ENCODE measurements around the gene LRRC4C. TPM values are rescaled to one million over a fixed set of nuclear protein-coding genes. Genes with fewer than 3 reads are reported as not detected.

Gene LRRC4C
- total RNA-seq, 2 donors from 2014 or later = 2.7 to 2.8 TPM

GRCh38 chr11:41051919-41052635 is 407.4 kb downstream of the LRRC4C start:
- Histone ChIP-seq H3K4me1 (no peaks in the 10 kb centered on the region), H3K27me3 (no peaks in the 10 kb centered on the region), H3K27ac (no peak overlapping the region), H3K9me3 (no peaks in the 10 kb centered on the region), H3K36me3 (no peaks in the 10 kb centered on the region), H3K4me3 (no peak overlapping the region)
- no peak for TF ChIP-seq CTCF (IDR thresholded peaks at IDR 0.05)
- DNase-seq (ENCODE audit: low spot score) = no peak

- Histone ChIP-seq H3K4me1 (no peaks in the 10 kb centered on the region), H3K9me3 (no peaks in the 10 kb centered on the region), H3K4me3 (no peak overlapping the region), H3K27me3 (no peaks in the 10 kb centered on the region), H3K27ac (no peak overlapping the region), H3K36me3 (no peaks in the 10 kb centered on the region)
- no peak for DNase-seq (ENCODE audit: low spot score)
- TF ChIP-seq CTCF (IDR thresholded peaks at IDR 0.05) = no peak
Observed at GRCh38 chr11:41050791-41051190, 408.7 kb downstream of the LRRC4C start.

GRCh38 chr11:41047229-41047628 is 412.2 kb downstream of the LRRC4C start:
- Histone ChIP-seq H3K27me3 (no peaks in the 10 kb centered on the region), H3K4me3 (no peak overlapping the region), H3K9me3 (no peaks in the 10 kb centered on the region), H3K36me3 (no peaks in the 10 kb centered on the region), H3K4me1 (no peaks in the 10 kb centered on the region), H3K27ac (no peak overlapping the region)
- TF ChIP-seq CTCF (IDR thresholded peaks at IDR 0.05) = no peak
- no peak for DNase-seq (ENCODE audit: low spot score)

GRCh38 chr11:41045266-41045665 is 414.2 kb downstream of the LRRC4C start:
- DNase-seq (ENCODE audit: low spot score) = no peak
- Histone ChIP-seq H3K4me1 (no peaks in the 10 kb centered on the region), H3K4me3 (no peak overlapping the region), H3K27me3 (no peaks in the 10 kb centered on the region), H3K36me3 (no peaks in the 10 kb centered on the region), H3K27ac (no peak overlapping the region), H3K9me3 (no peaks in the 10 kb centered on the region)
- no peak for TF ChIP-seq CTCF (IDR thresholded peaks at IDR 0.05)

GRCh38 chr11:41044747-41045146 is 414.7 kb downstream of the LRRC4C start:
- no peak for TF ChIP-seq CTCF (IDR thresholded peaks at IDR 0.05)

GRCh38 chr11:41042688-41043087 is 416.8 kb downstream of the LRRC4C start:
- no peak for TF ChIP-seq CTCF (IDR thresholded peaks at IDR 0.05)
- H3K27ac ChIP-seq = no peak overlapping the region
- no peaks in the 10 kb centered on the region for H3K9me3 ChIP-seq
- H3K4me3 ChIP-seq = no peak overlapping the region
- no peaks in the 10 kb centered on the region for H3K4me1 ChIP-seq
- no peaks in the 10 kb centered on the region for H3K27me3 ChIP-seq
- no peak for DNase-seq (ENCODE audit: low spot score)
- no peaks in the 10 kb centered on the region for H3K36me3 ChIP-seq

More at GRCh38 chr11:41044747-41045146, 414.7 kb downstream of the LRRC4C start:
- DNase-seq (ENCODE audit: low spot score) = no peak
- no peak overlapping the region for H3K4me3 ChIP-seq
- H3K4me1 ChIP-seq = no peaks in the 10 kb centered on the region
- no peaks in the 10 kb centered on the region for H3K9me3 ChIP-seq
- no peaks in the 10 kb centered on the region for H3K27me3 ChIP-seq
- no peak overlapping the region for H3K27ac ChIP-seq
- no peaks in the 10 kb centered on the region for H3K36me3 ChIP-seq

All from right atrium auricular region (tissue), 2 donors.